GM08714 (cell line): ENCODE results near the gene SLC38A10.

ENCODE experiments used
- H3K4me3 ChIP-seq: fragments of 200-500 bp; sonication (Bioruptor generic); 2 replicates; pipeline ENCODE4 v1.5.1; 2014; ENCODE audit warnings: mild to moderate bottlenecking, low read length, inconsistent platforms
- ZNF274 ChIP-seq: IDR thresholded peaks from 2 replicates; pipeline ENCODE4 v1.6.1; 2012; ENCODE audit warnings: mild to moderate bottlenecking, low read depth, low read length

SLC38A10 gene

GRCh38 chr17:81274471-81274855, 20.6 kb downstream of the SLC38A10 start:
- H3K4me3 ChIP-seq: no peak overlapping the region
- TF ChIP-seq ZNF274: no peak

GRCh38 chr17:81273698-81274470, 21.2 kb downstream of the SLC38A10 start:
- TF ChIP-seq ZNF274: no peak
- no peak overlapping the region for H3K4me3 ChIP-seq

- TF ChIP-seq ZNF274: no peak
- H3K4me3 ChIP-seq: no peak overlapping the region
These were observed 22.5 kb downstream of the SLC38A10 start for GRCh38 chr17:81272616-81273015.

DNA sequence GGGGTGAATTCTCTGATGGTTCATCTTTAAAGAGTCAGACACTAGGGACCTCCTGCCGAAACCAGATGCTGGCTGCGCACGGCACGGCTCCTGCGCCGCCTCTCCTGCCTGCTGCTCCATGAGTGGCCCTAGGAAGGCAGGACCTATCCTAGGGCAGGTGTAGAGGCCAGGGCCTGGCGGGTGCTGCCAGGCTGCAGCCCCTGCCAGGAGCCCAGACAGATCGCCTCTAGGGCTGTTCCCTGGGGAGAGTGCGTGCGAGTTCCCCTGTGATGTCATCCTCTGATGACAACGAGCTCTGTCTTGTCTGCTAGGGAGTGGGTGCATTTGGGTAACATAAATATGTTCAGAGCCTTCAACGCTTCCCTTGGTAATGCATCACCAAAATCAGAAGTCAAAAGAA, 23.9 kb downstream of the SLC38A10 start:
- H3K4me3 ChIP-seq: no peak overlapping the region
- no peak for TF ChIP-seq ZNF274

DNA sequence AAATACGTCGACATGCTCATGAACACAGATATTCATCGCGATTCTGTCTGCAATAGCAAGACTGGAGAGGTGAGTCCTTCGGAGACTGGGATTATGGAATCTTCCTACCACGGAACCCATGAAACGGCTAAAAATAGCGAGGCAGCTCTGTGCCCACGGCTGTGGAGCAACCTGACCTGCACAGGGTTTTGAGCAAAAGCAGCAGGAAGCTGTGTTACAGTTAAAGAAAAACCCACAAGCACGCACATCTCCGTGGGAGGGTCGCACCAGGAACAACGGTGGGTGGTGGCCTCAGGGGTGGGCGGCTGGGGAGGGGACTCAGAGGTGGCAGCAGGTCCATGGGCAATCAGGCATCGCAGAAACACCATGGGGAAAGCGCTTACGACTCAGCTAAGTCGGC, 24.8 kb downstream of the SLC38A10 start:
- TF ChIP-seq ZNF274: no peak
- no peak overlapping the region for H3K4me3 ChIP-seq

GRCh38 chr17:81267390-81268067, 27.6 kb downstream of the SLC38A10 start:
- H3K4me3 ChIP-seq: no peak overlapping the region
- TF ChIP-seq ZNF274: no peak

- no peak overlapping the region for H3K4me3 ChIP-seq
- TF ChIP-seq ZNF274: no peak
These were observed 29.5 kb downstream of the SLC38A10 start for GRCh38 chr17:81265576-81265975.

DNA sequence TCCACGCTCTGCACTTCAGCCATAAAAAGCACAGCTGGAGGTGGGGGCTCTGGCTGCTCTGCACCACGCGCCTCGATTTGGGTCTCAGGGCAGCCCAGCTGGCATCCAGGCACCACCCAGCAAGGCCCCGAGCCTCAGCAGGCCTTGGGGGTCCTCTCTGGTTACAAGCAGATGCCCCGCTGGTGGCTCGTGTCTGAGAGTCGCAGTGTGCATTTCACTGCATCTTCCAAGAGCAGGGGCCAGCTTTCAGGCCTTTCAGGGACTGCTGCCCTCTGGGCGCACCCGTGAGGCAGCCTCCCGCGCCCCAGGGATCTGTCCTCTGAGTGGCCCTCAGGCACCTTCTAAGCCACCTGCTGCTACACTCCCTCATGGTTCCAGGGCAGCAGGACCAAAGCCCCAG, 30.5 kb downstream of the SLC38A10 start:
- TF ChIP-seq ZNF274: no peak
- no peak overlapping the region for H3K4me3 ChIP-seq

GRCh38 chr17:81263371-81264181, 31.5 kb downstream of the SLC38A10 start:
- no peak overlapping the region for H3K4me3 ChIP-seq
- TF ChIP-seq ZNF274: no peak

DNA sequence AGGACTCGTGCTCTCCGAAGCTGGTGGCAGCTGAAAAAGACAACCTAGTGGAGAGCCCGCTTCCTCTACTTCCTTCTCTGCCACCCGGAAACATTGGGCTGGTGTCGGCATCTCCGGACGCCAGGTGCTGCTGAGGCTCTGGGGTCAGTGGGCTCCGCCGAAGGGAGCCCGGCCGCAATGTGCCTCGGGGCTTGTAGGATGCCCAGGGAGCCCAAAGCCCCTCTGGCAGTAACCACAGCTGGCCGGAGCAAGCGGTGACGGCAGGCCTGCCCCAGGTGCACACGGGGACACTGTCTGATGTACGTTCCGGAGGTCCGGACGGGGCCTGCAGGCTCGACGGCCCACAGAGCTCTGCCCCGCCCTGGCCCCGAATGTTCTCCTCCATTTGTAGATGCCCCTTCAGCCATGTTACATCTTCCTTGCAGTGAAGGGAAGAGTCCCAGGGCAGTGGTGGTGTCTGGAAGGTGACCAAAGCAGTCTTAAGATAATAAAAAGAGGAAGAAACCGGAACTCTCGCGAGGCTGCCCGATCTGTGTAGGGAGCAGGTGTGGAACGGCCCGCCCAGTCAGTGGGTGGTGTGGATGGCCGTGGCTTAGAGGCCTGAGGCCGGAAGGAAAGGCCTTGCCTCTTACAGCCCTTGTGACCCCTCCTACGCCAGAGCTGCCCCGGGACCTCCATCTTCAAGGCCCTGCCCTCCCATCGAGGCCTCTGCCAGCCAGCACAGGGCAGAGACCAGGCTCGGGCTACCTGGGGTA, 33.3 kb downstream of the SLC38A10 start:
- no peak overlapping the region for H3K4me3 ChIP-seq
- TF ChIP-seq ZNF274: no peak

DNA sequence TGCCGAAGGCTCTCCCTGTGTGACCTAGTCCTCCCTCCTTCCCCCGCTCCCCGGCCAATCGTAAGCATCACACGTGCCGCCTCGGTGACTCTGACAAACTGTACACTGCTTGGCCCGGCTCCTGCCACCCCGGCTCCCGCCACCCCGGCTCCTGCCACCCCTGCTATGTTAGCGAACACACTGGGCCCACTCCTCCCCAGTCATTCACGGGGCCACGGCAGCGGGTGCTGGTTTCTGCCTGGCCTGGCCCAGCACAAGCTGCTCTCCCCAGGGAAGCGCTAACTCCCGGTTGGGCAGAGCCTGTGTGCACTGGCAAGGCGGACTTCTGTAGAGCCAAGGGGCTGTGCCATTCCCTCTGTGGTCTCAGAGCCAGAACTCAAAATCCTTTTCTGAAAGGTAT, 34.0 kb downstream of the SLC38A10 start:
- TF ChIP-seq ZNF274: no peak
- H3K4me3 ChIP-seq: no peak overlapping the region

DNA sequence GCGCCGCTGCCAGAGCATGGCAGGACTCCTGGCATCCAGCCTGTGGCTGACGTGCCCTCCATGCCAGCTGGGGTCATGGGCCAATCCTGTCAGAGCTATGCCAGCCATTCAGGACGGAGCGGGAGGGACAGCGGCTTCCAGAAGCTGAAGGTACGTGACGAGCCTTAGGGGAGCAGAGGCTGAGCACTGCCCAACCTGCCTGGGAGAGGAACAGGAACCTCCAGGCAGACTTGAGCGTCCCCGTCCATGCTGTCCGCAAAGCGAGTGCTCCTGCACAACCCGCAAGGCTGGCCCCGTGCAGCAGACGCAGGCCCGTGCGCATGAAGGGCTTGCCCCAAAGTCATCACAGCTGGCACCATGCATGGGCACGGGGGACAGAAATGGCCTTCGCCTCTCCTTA, 34.5 kb downstream of the SLC38A10 start:
- no peak for TF ChIP-seq ZNF274
- H3K4me3 ChIP-seq: no peak overlapping the region

- TF ChIP-seq ZNF274: no peak
- H3K4me3 ChIP-seq: no peak overlapping the region
These were observed 34.9 kb downstream of the SLC38A10 start for GRCh38 chr17:81260171-81260570.

- no peak overlapping the region for H3K4me3 ChIP-seq
- no peak for TF ChIP-seq ZNF274
These were observed 36.0 kb downstream of the SLC38A10 start for GRCh38 chr17:81259058-81259605.
